ENCODE data around the gene ZMYM4.
"Not testable (repeated sequence)": the region's sequence is repeated elsewhere in the genome, so short reads cannot be mapped to it uniquely, and the experiment has no call there.

ZMYM4 gene

DNA sequence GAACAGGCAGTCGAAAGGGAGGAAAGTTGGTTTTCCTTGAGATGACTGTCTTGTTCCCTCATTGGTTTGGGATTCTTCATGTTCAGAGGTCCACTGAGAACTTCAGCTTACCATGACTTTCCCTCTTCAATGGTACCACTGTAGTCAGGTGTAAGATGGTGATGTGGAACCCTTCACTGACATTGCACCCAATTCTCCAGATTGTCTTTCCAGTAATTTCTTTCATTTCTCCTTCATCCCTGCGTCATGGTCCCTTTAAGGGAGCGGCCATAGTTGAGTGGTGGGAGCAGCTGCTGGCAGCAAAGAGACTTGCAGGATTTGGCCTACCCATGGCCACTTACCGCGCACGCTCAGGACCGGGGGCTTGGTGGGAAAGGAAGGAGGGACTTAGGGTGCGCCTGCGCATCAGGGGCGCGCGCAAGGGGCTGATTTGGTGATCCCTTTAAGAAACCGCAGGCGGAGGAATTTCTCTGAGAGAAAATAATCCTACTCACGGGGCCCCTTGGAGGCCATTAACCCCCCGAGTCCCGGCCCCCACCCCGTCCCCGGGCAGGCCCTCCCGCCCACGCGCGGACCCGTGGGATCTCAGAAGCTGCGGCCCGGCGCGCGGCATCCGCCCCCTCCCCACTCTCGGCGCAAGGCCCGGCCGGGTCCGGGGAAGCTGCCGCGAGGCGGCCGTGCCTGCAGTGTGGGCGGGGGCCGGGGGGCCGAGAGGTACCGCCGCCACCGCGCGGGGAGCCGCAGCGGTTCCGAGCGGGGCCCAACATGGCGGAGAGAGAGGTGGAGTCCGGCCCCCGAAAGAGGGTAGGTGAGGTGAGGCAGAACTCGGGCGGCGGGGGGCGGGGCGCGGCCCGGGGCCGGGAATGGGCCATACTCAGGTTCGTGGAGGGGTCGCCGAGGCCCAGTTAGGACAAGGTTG is at the start of gene ZMYM4:
Gene ZMYM4 (plus strand): TSS at position 428 of the 919 bp plus-strand sequence. CDS start 338 bp downstream, at position 766.
- DNase-seq = peak; percentile 98

- peak; percentile 7 for DNase-seq
Measured at GRCh38 chr1:35220976-35221375, 47.5 kb upstream of the ZMYM4 start.

DNA sequence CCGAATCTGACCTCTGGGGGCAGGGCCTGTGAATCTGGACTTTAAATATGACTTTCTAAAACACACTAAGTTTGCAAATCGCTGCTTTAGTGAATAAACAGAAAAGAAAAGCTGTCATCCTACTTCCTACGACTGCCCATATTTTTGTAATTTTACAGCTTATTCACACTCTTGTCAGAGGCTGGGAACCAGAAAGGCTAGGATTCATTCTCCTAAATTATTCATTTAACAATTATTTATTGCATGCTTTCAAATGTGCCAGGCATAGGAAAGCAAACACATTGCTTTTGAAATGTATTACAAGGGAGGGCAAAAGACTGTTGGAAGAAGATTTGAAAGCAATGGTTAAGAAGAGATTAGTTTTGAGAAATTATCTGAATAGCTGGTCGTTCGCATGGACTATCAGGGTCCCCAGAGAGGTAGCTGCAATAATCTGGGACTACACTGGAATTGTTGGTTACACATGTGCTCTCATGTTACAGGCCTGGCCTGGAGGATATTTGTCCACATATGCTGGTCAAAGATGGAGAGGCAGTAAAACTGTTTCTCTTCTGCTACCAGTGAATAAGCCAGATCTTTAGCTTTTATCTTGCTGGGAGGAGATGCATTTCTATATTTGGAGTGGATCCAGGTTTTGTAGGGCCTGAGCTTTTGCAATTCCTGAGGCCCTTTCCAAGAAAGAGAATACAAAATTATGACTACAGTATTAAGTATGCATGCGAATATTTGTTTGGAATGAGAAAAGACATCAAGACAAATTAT is 46.0 kb upstream of the ZMYM4 start:
- no peak for DNase-seq

GRCh38 chr1:35223084-35223630 is 45.4 kb upstream of the ZMYM4 start:
- DNase-seq = no peak

- DNase-seq = no peak
Measured at GRCh38 chr1:35226546-35226945, 42.0 kb upstream of the ZMYM4 start.

GRCh38 chr1:35229587-35230360 is 38.7 kb upstream of the ZMYM4 start:
- DNase-seq = no peak

DNA sequence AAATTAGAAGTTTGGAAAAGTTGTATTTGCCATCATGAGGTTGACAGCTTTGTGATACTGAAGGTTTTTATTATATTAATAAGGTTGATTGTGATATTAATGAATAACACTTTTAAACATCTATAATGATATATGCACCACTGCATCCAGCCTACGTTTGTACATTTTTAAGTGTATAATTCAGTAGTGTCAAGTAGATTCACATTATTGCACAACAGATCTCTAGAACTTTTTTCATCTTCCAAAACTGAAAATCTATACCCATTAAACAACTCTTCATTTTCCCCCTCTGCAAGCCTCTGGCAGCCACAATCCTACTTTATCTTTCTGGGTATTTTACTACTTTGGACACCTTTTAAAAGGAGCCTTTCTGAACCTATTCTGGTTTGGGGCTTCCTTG is 37.2 kb upstream of the ZMYM4 start:
- no peak for DNase-seq

DNA sequence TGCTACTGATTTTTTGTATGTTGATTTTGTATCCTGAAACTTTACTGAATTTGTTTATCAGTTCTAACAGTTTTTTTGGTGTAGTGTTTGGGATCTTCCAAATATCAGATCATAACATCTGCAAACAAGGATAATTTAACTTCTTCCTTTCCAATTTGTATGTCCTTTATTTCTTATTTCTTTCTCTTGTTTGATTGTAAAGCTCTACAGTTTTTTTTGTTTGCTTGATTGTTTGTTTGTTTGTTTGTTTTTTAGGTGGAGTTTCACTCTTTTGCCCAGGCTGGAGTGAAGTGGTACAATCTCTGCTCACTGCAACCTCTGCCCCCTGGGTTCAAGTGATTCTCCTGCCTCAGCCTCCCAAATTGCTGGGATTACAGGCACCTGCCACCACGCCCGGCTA is 31.7 kb upstream of the ZMYM4 start:
- not testable (repeated sequence) for DNase-seq

DNA sequence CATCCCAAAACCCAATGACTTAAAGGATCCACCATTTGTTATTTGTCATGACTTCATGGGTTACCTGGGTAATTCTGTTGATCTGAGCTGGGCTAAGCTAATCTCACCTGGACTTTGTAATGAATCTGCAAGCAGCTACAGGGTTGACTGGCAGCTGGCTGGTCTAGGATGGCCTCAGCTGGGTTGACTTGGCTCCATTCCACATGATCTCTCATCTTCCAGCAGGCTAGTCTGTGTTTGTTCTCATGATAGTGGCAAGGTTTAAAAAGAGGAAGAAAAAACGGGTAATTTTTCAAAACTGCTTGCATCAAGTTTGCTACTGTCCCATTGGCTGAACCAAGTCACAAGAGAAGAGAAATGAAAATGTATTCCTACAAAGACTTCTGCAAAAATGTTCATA is 24.8 kb upstream of the ZMYM4 start:
- peak; percentile 84 for DNase-seq

GRCh38 chr1:35247256-35247655 is 21.3 kb upstream of the ZMYM4 start:
- DNase-seq = no peak

GRCh38 chr1:35253941-35254340 is 14.6 kb upstream of the ZMYM4 start:
- no peak for DNase-seq

DNA sequence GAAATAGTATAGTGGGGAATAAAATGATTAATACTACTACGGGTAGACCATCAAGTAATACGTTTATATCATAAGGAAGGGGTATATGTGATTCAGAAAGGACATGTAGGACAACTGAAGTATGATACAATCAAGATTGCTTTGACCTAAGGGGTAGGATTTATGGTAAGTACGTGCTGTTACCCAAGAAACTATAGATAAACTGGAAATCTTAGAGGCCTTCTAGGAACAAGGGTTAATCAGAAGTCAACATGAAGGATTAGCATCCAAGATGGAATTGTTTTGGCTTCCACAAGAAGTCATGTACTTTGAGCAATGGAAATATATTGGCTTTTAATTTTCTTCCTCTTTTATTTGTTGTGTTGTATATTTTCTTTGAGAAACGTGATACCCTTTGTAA is 13.2 kb upstream of the ZMYM4 start:
- DNase-seq = no peak

GRCh38 chr1:35259561-35259960 is 8.9 kb upstream of the ZMYM4 start:
- DNase-seq = no peak

GRCh38 chr1:35261412-35262120 is 6.9 kb upstream of the ZMYM4 start:
- no peak for DNase-seq

DNA sequence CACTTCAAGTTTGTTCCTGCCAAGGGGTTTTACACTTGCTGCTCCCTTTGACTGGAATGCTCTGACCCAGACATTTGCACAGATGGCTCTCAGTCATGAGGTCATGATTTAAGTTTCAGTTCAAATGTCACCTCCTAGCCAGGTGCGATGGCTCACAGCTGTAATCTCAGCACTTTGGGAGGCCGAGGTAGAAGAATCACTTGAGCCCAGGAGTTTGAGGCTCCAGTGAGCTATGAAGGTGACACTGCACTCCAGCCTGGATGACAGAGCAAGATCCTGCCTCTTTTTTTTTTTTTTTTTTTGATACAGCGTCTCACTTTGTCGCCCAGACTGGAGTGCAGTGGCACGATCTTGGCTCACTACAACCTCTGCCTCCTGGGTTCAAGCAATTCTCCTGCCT is 4.5 kb upstream of the ZMYM4 start:
- DNase-seq = no peak

DNA sequence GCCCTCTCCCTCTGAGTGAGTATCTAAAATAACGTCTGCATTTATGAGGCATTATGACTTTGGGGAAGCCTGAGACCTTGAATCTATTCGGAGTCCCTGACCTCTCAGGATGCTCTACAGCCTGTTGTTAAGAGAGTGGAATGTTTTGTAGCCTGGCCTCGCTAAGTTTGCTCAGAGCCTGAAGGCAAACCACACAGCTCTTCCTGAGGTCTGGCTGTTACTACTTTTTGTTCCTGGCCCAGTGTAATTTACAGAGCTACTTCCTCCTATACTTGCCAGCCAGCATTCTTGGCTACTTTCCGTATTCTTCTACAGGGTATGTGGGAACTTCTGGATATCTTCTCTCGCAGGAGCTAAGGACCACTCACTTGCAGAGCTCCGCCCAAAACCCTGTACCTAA is 3.6 kb upstream of the ZMYM4 start:
- DNase-seq = peak; percentile 40

DNA sequence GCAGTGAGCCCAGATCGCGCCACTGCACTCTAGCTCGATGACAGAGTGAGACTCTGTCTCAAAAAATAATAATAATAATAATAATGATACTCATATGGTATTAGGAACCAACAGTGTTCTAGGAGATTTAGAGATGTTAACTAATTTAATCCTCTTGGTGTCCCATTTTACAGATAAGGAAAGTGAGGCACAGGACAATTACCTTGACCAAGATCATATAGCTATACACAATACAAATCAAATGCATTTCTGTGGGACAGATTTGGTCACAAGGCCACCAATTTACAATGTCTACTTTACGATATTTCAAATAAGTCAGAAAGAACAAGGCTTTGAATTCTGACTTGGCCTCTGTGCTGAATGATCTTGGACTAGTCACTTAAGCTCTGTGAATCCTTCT is 2.2 kb upstream of the ZMYM4 start:
- no peak for DNase-seq

DNA sequence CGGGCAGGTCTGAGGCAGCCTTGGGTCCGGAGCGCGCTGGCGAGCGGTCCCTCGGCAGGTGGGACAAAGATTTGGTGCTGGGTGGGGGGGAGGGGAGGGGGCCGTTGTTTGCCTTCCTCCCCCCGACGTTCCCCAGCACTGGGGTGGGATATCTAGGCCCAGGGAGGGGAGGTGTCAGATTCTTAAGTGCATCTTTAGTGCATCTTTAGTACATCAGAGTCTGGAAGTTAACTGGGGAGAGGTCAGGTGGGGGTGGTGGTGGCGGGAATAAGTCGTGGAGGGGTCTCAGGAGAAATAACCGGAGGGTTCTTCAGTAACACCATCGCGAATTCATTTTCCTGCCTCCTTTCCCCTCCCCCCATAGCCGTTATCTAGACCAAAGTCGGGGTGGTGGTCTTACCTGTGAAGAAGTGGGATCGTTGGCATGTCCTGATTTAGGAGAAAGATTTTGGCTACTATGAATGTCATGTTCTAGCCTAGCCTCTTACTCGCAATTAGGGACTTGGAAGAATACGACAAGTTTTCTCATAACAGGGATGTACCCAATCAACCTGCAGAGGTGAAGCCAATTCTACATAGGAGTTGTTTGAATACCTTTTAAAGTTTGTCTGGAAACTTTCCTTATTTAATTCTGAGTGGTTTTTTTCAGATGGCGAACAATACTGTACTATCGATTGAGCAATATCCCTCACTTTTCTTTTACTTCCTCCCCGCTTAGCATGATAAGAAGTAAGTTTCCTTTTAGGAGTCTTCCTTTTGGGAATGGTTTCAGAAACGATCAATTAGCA is 886 bp downstream of the ZMYM4 start:
- peak; percentile 52 for DNase-seq

GRCh38 chr1:35269989-35270289 is 1.4 kb downstream of the ZMYM4 start:
- no peak for DNase-seq

DNA sequence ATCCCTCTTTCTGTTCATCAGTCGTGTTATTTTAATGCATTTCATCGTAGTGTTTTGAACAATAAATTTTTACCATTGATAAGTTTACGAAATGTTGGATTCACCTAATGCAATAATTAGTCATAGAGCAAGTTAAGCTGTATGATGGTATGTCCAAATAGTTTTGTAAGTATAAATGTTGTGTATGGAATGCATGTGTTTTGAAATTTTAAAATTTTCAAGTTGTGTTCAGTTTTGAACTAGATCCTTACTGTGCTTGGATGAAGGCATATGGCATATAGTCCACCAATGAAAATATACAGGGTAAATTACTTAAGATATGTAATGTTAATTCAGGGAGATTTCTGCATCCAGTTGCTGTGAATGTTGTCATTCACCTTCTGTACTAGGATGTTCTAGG is 2.3 kb downstream of the ZMYM4 start:
- peak; percentile 79 for DNase-seq

DNA sequence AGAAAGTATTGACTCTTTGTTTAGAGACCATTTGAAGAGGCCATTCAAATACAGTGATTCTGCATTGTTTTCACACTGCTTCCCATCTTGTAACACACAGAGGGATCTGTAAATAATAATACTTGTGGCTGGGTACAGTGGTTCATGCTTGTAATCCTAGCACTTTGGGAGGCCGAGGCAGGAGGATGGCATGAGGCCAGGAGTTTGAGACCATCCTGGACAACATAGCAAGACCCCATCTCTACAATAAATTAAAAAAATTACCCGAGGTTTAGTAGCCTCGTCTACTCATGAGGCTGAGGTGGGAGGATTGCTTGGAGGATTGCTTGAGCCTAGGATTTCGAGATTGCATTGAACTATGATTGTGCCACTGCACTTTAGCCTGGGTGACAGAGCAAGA is 5.7 kb downstream of the ZMYM4 start:
- no peak for DNase-seq

All from inflammatory macrophage treated with lipopolysaccharide for 4 hours (primary cell).